Stimulated activated CD4-positive, alpha-beta T cell treated with anti-CD3 and anti-CD28 coated beads, TNF-alpha, amount 100 ng/mL, for 1 hour (primary cell): ENCODE data around the gene TNRC18.
A peak's percentile ranks its signal among the peaks of the same experiment; 100 is the strongest.

Experiments
- DNase-seq, 3 donors: peaks; one replicate each; pipeline ENCODE4 v3.0.0-alpha.2; 2020; ENCODE audit warnings: low read depth in 3 of 3, low spot score in 1 of 3

The TNRC18 gene

DNA sequence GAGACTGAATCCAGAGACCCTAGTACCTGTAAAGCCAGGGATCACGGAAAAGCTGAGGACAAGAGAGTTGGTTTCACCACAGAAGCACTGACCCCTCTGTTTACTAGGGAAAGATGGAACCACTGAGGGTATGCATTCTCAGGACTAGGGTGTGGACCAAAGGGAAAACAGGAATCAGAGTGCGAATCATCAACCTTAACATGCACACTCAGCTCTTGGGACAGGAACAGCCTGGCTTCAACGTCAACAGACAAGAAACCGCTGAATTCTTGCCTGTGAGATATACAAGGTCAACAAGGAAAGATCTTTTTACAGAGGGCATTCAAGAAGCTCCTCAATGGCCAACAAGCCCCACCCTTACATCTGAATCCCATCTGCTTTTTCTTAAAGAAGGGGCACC, 14.9 kb downstream of the TNRC18 start:
- DNase-seq: no peak

DNA sequence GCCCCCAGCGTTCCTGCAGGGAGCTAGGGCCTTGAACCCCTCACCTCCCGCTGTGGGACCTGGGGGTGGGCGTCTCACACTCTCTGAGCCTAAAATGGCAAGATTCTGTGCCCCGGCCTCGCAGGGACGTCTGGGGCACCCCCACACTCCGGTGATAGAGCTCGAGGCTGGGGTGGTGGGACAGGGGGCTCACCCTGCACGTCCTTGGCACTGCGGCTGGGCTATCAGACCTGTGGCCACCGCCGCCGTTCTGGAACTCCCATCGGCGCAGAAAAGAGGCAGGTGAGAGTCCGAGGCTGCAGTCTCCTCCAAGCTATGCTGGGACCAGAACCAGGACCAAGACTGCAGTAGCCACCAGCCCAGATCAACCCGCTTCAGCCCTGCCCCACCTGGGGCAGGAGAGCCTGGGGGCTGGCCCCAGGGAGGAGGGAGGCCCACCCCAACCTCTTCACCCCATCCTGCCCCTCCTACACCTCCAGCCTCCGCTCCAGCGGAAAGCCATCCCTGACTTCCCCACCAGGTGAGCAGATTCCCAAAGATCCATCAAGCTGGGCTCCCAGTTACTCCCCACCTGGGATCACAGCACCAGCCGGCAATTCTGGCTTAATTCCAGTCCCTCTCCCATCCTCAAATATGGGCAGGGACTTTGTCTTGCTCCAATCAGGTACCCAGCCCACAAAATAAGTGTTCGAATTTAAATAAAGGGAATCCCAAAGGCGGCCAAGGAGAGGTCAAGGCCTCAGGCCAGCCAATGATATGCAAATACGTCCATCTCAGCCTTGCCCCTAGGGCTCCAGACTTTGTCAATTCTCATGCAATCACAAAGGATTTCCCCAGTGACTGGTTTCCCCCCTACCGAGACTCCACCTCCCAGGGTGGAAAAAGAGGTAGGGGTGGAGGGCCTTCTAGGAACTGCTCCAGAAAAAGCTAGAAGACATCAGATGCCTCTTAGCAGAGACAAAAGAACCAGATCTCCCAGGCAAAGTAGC, 16.4 kb downstream of the TNRC18 start:
- no peak for DNase-seq

DNA sequence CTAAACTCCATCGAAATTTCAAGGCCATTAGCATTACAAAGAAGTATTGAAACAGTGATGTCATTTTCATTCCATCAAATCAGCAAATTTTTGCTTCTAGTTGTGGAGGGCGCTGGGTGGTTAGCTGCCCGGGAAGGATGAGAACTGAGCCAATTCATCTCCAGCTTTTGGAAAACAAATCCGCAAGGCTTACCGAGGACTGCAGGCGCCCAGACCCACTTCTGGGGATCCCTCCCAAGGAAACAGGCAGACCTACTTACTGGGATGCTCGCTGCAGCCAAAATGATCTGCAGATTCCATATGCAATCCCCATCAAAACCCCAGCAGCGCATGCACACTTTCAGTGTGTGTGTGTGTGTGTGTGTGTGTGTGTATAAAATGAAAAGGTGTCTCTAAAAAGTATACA, 19.2 kb downstream of the TNRC18 start:
- no peak for DNase-seq

DNA sequence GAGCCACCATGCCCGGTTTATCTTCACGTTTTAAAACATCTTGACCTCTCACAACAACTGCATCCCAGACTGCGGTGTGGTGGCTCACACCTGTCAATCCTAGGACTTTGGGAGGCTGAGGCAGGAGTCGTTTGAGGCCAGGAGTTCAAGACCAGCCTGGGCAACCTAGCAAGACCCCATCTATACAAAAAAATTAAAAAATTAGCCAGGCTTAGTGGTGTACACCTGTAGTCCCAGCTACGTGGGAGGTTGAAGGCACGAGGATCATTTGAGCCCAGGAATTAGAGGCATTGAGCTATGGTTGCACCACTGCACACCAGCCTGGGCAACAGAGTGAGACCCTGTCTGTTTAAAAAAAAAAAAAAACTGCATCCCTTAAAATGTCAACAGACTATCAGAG, 20.2 kb downstream of the TNRC18 start:
- DNase-seq: no peak

DNA sequence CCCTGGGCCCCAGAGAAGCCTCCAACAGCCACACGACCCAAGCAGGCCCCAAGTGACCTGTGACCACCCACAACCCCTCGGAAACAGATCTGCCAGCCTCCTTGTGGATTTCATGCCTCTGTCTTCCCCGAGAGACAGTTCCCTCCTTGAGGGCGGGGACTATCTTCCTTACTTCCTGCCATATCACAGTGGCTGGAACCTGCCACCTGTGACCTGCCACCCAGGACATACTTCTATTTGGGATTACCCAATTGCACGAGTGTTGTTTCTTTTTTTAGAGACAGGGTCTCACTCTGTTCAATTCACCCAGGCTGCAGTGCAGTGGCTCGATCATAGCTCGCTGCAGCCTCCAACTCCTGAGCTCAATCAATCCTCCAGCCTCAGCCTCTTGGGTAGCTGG, 25.9 kb downstream of the TNRC18 start:
- DNase-seq: no peak

DNA sequence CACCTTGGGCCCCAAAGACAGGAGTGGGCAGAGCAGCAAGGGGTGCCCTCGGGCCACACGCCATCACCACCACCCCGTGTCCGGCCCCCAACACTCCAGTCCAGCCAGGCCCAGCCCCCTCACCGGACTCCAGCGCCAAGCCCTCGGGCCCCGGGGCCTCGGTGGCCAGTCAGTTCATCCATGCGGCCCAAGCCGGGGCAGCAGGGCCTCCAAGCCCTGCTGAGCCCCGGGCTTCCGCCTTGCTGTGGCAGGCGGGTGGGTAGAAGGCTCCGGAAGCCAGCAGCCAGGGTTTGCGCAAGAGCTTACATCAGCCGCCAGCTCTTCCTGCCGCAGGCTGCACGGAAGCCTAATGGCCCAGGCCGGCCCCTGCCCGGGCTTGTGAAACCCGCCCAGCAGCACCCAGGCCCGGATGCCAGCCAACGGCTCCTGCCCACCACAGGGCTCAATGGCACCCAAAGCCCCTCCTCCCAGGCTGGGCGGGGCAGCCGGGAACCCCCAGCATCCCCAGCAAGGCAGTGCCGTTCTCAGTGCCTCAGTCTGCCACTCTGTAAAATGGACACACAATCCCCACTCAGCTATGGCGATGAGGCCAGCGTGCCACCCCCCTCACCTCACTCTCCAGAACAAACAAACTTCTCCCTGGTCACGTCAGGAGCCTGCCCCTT, 26.5 kb downstream of the TNRC18 start:
- peak; percentile 65 to 76 (median 73) for DNase-seq

DNA sequence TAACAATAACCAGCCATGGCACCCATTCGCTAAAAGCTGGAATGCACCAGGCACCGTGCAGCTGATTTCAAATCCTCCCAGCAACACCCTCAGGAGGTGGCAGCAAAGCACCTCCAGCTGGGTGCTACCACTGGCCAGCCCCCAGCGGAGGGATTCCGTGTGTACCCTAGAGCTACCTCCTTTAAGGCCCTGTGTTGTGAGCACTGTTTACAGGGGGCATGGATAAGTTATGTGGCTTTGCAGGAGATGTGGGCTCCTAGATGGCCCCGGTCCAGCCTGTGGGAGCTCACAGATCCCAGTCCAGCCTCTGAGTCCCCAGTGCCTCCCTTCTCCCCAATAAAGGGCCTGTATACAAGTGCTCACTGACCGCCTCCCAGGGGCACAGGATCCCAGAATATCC, 27.1 kb downstream of the TNRC18 start:
- DNase-seq: peak; percentile 33 to 40 (median 36)

DNA sequence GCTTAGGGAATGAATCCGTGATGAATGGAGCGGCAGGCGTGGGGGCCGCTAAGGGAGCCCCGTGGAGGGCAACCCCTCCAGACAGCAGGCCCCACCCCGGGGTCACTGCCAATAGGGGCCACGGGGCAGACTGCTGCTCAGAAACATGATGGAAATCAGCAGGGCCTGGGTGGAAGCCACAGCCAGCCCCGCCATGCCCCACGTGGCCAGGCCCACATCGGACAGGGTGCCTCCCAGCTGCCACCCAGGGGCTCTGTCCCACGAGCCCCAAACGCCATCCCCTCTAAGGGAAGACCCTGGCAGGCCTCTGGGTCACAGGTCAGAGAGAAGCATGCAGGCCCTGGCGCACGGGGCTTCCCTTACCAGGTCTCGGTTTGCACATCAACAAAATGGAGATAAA, 28.4 kb downstream of the TNRC18 start:
- DNase-seq: no peak

DNA sequence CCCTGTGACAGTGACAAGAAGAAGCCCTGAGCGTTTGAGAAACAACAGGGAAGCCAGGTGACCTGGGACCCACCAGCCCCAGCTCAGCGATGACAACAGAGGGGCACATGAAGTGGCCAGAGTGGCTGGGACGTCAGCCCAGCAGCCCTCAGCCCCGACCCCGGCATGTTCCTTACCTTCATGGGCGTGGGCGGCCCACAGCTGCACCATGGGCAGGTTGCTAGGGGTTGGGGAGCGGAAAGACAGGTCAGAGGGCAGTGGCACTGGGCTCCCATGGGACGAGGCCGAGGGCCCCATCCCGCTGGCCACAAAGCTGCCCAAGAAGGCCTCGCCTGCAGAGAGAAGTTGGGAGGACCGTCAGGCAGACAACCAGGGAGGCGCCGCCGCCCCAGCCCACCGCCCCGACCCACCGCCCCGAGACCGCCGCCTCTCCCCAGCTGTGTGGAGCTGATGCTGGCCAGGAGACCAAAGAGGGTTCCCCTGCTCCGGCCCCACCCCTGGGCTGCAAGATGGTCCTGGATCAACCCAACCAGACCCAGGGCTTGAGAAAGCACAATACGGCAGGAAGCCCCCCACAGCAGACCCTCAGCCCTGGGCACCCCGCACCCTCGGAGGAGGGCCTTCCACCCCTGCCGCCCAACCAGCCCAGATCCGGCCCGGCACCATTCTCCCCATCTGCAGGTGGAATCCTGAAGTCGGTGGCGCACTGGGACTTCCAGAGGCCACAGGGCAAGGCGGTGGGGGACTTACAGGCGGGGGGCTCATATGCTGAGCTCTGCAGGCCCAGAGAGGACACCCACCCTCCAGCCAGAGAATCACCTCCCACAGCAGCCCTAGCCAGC, 29.1 kb downstream of the TNRC18 start:
- no peak for DNase-seq

DNA sequence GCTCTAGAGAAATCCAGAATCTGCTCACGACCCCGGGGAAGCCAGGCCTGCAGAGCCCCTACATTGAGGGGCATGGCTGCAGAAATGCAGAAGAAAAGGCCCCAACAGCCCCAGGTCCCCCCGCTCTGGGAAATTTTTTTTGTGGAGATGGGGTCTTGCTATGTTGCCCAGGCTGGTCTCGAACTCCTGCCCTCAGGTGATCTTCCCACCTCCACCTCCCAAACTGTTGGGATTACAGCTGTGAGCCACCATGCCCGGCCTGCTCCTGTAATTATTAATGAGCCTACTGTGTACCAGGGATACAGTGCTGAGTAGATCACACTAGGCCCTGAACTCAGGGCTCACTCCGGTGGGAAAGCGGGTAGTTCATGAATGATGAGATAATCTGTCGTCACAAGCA, 29.9 kb downstream of the TNRC18 start:
- no peak for DNase-seq

DNA sequence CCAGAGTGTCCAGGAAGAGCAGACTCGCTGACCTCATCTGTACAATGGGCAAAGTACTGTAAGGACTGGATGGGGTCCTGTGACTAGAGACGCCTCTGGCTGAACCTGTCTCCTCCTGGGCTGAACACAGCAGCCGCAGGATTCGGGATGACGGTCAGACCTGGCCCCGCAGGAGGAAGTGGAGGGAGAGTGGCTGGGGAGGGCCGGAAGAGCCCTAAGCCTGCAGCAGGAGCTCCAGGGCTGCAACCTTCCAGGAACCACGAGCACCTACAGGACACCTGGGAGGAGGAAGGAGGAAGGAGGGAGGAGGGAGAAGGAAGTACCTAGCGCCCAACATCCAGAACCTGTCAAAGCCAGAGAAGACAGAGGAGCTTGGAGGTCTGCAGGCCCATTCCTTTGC, 30.3 kb downstream of the TNRC18 start:
- DNase-seq: no peak

DNA sequence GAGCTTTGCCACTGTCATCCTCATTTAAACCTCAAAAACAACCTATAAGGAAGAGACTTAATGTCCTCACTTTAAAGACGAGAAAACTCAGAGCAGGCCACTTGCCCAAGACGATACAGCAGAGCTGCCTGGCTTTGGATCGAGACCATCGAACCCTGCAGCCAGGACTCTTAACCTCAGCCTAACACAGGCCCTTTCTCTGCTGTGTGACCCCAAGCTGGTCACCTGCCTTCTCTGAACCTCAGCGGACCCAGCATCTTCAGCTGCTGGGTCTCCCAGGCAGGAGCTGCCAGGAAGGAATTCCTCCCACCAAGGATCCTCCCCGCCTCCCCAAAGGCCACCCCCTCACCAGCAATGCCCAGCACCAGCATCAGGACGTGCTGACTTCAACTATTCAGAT, 32.7 kb downstream of the TNRC18 start:
- no peak for DNase-seq

DNA sequence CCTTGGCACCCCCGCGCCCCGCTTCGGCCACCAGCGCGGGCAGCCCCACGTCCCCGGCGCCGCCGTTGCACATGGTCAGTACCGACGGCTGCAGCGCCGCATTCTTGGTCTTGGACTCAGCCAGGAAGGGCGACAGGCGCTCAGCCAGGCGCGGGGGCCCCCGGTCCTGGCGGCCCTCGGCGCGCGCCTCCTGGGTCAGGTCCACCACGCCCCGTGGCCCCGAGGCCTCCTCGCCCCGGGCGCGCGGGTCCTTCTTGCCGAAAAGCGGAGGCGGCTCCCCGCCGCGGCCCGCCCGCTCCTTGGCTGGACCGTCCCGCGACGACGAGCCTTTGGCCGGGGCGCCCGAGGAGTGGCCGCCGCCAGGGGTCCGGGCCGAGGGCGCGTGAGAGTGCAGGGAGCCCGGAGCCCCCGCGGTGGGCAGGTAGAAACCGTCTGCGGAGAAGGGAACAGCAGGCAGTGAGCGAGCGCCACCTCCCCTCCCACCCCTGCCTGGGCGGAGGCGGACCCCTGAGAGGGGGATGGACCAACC, 34.7 kb downstream of the TNRC18 start:
- DNase-seq: no peak

DNA sequence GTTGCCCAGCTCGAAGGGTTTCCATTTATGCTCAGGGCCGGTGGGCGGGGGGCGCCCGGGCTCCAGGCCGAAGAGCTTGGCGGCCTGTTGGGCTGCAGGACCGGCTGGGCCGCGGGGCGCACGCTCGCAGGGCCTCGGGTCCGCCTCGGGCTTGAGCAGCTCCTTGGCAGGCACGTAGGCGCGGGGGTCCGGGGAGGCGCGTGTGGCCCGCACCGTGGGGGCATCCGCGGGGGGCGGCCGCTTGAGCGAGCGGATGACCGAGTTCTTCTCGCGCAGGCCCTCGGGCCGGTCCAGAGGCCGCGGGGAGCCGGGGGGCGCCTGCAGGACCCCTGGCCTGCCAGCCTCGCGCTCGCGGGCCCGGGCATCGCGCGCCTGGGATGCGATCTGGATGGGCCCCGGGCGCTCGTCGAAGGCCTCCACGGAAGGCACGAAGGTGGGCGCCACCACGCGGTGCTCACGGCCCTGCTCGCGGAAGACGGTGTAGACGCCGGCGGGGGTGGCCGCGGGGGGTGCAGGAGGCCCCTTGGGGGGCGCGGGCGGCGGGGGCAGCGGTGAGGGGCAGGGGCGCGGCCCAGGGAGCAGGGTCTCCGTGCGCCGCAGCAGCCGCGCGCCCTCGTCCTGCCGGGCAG, 35.2 kb downstream of the TNRC18 start:
- no peak for DNase-seq

DNA sequence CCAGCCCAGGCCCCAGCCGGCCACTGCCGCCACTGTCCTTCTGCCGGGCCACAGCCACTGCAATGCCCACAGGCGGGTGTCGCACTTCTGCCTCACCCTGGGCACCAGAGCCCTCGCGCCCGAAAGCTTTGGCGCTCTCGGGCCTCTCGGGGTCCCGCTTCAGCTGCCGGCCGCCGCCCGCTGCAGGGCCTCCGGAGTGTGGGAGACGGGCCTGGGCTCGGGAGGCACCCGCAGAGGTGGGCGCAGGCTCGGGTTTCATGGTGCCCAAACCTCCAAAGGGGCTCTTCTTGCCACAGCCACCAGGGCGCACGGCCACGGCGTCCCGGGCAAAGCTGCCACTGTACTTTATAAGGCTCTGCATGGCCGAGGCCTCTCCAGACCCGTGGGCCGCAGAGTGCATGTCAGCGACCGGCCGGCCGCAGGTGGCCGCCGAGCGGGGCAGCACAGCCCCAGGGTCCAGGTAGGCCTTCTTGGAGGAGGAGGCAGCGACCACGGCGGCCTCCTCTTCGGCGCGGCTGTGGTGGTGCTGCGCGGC, 35.9 kb downstream of the TNRC18 start:
- no peak for DNase-seq

DNA sequence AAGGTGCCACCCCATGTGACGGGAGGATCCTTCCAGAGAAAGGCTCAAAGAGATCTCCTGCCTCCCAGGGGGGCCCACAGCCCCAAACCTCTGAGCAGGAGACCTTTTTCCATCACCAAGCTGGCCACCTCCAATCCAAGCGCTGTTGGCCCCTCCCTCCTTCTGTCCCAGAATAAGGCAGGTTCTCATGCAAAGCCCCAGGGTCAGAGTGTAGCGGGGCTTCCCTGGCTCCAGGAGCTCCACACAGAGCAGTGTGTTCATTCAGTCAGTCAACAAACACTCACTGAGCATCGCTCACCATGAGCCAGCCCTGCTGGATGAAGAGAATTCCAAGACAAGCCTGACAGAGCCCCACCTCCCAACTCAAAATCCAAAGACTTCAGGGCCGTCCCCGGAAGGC, 39.0 kb downstream of the TNRC18 start:
- no peak for DNase-seq

DNA sequence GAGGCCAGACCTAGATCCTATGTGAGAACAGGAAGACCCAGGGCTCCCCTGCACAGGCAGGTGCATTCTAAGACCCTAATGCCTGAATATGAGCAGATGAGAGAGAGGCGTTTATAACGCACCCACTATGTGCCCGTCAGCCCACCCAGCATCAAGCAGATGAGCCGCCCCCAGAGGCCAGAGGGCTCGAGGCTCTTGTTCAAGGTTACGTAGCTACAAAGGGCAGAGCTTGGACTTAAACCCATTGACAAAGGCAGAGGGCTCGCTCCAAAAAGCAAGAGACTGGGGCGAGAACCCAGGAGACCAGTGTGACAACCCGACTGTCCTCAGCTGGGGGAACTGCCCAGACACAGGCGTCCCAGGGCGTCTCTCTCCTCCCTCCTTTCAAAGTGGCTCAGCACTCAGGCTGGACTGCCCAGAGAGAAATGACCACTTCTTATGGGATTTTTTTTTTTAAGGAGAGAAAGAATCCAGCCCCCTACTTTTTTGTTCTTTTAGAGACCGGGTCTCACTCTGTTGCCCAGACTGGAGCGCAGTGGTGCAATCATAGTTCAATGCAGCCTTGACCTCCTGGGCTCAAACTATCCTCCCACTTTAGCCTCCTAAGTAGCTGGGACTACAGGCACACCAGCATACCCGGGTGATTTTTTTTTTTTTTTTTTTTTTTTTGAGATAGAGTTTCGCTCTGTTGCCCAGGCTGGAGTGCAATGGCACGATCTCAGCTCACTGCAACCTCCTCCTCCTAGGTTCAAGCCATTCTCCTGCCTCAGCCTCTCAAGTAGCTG, 40.1 kb downstream of the TNRC18 start:
- DNase-seq: no peak

DNA sequence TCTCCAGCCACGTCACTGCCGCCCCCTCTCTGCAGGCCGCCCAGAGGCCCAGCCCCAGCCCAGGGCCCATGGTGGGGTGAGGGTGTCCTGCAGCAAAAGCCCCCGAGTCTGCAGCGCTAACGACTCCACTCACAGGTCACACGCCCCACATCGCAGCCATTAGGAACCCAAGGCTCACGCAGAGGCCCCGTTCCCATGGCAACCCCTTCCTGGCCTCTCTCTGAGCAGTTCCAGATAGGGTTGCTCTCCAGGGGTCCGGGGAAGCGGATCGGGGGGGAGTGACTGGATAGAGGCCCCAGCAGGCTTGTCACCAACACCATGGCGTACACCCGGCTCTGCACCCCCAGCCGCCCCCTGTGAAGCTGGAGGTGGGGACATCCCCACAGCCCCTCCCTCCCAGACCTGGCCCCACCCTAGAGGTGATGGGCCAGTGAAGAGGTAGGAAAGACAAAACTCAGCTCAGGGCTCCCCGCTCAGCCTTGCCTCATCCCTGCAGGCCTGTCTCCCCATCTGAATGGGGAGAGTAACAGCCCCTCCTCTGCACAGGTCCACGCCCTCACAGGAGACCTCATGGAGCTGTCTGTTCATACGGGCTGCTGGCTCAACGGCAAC, 41.2 kb downstream of the TNRC18 start:
- DNase-seq: no peak

DNA sequence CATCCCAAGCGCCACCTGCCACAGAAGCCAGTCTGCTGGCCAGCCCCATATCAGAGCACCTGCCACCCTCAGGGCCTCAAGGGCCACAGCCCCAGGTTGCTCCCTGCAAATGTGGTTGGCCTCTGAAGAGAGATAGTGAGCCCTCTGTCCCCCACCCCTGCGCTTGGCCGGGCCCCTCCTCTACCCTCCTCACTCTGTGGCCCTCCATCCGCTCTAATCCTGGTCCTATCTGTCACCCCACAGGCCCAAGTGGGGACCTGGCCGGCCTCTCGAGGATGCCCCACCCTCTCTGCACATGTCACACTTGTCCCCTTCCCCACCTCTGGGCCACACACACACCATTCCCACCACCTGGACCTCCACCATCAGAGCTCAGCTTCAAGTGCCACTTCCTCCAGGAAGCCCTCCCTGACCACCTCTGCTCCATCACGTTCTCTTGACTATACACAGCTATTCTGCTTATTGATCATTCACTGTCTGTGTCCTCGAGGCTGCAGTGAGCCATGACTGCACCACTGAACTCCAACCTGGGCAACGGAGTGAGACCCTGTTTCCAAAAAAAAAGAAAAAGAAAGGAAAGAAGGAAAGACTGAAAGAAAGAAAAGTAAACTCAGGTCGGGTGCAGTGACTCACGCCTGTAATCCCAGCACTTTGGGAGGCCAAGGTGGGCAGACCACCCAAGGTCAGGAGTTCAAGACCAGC, 42.4 kb downstream of the TNRC18 start:
- DNase-seq: no peak
